ENCODE data around the gene JMJD6.

GRCh38 chr17:76709077-76709950 lies 17.1 kb downstream of the JMJD6 start:
- TF ChIP-seq, protein P1, sequence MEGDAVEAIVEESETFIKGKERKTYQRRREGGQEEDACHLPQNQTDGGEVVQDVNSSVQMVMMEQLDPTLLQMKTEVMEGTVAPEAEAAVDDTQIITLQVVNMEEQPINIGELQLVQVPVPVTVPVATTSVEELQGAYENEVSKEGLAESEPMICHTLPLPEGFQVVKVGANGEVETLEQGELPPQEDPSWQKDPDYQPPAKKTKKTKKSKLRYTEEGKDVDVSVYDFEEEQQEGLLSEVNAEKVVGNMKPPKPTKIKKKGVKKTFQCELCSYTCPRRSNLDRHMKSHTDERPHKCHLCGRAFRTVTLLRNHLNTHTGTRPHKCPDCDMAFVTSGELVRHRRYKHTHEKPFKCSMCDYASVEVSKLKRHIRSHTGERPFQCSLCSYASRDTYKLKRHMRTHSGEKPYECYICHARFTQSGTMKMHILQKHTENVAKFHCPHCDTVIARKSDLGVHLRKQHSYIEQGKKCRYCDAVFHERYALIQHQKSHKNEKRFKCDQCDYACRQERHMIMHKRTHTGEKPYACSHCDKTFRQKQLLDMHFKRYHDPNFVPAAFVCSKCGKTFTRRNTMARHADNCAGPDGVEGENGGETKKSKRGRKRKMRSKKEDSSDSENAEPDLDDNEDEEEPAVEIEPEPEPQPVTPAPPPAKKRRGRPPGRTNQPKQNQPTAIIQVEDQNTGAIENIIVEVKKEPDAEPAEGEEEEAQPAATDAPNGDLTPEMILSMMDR (conservative IDR thresholded peaks at IDR 0.05; ENCODE audit: low read depth in 2 of 2), result no peak
- TF ChIP-seq EZH2 (IDR thresholded peaks at IDR 0.05; ENCODE audit: low read depth, unreplicated experiment), result no peak

Data from GM23338 (cell line).